GM20000 (cell line): ENCODE measurements around the gene FBLN5.
"Not testable (repeated sequence)": the region's sequence is repeated elsewhere in the genome, so short reads cannot be mapped to it uniquely, and the experiment has no call there.

Source experiments
- DNase-seq: peaks from one replicate; pipeline ENCODE4 v3.0.0; 2012; ENCODE audit warnings: low spot score
- TF ChIP-seq, protein P1 (sequence below): IDR thresholded peaks from 2 replicates; pipeline ENCODE4 v1.5.1; 2012; ENCODE audit warnings: mild to moderate bottlenecking, control low read depth; ENCODE audit errors: extremely low read depth, missing control alignments

The FBLN5 gene

DNA sequence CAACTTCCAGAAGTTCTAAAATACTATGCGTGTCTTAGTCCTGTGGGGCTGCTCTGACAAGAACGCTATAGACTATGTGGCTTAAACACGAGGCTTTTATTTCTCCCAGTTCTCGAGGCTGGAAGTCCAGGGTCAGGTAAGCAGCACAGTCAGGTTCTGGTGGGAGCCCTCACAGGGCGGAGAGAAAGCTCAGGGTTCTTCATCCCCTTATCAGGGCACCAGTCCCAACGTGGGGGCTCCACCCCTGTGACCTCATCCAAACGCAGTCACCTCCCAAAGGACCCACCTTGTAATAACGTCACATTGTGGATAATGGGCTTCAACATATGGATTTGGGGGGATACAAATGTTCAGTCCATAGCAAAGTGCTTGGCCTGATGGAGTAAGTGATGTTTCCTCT is 43.0 kb downstream of the FBLN5 start:
- no peak for DNase-seq
- TF ChIP-seq, protein P1, sequence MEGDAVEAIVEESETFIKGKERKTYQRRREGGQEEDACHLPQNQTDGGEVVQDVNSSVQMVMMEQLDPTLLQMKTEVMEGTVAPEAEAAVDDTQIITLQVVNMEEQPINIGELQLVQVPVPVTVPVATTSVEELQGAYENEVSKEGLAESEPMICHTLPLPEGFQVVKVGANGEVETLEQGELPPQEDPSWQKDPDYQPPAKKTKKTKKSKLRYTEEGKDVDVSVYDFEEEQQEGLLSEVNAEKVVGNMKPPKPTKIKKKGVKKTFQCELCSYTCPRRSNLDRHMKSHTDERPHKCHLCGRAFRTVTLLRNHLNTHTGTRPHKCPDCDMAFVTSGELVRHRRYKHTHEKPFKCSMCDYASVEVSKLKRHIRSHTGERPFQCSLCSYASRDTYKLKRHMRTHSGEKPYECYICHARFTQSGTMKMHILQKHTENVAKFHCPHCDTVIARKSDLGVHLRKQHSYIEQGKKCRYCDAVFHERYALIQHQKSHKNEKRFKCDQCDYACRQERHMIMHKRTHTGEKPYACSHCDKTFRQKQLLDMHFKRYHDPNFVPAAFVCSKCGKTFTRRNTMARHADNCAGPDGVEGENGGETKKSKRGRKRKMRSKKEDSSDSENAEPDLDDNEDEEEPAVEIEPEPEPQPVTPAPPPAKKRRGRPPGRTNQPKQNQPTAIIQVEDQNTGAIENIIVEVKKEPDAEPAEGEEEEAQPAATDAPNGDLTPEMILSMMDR = no peak

DNA sequence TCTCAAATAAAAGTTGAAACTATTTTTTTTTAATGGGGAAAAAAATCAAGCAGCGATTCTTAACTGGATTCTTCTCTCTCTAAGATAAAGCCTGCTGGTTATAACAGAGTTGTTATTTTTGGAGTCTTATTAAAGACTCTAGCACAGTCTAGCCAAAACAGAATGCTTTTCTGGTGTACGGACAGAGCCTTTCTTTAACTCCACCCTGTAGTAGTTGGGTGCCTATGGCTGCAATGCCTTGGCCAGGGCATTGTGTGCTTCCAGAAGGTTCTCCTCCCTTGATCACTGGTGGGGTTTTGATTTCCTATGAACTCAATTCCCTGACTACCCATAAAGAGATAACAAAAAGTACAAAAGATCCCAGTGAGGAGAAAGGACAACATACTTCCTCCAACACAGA is 44.4 kb downstream of the FBLN5 start:
- no peak for DNase-seq
- TF ChIP-seq, protein P1 = no peak

DNA sequence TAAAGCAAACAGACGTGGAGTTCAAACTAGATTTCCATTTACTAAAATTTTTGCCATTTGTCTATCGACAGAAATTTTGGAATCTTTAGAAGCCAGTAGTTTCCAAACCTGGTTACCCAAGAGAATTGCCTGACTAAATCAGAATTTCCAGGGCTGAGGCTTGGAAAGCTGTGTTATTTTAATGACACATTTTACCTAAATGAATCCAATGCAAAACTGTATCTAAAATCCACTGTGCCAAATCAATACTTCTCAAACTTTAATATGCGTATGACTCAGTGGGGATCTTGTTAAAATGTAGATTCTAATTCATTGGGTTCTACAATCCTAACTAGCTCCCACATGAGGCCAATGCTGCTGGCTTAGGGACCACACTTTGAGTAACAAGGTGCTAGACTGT is 45.2 kb downstream of the FBLN5 start:
- DNase-seq = no peak
- TF ChIP-seq, protein P1 = no peak

DNA sequence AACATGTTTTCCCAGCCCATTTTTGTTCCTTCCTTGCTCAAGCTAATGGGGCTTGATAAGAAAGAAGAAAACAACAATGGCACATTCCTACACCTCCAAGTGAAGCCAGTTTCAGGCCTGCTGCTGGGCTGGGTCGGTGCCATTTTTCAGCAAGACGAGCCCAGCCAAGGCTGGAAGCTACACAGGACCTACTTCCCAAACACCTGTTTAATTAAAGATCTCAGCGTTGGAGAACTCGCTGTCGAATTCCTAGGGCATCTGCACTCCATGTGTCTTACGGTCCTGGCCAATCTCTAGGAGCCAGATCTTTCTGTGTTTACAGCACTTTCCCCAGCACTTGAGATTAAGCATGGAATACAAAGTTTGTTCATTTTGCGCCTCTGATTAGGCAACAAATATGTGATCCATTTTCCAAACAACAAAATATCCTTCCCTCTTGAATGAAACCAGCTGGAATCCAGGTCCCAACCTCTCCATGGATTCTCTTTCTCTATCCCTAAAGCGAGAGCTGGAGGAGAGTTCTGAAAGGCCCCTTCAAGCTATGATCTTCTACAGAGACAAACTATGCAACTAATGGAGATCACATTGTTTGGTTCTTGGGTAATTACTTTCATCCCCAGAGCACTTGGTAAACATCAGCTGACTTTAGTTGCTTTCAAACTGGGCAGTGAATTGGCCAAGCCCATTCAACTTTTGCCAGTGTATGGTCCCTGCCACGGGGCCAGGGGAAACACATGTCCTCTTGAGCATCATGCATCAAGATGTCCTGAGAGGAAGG is 45.9 kb downstream of the FBLN5 start:
- no peak for DNase-seq
- TF ChIP-seq, protein P1 = no peak

DNA sequence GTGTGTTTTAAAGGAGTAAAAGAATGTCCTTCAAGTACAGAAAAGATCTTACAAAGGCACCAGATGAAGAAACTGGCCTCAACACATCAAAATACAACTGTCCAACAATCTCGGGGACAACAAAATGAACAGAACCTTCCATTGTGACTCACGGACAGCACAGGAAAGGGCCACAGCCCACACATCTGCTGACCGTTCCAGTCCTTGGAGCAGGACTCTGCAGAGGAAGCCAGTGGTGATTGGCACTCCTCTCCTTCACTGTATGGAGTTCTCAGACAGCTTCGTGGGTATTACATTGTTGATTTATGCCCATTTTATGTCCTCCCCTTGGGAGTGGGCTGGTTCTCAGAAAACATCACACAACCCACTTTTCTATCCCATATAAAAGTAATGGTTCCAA is 47.7 kb downstream of the FBLN5 start:
- TF ChIP-seq, protein P1 = no peak
- DNase-seq = no peak

DNA sequence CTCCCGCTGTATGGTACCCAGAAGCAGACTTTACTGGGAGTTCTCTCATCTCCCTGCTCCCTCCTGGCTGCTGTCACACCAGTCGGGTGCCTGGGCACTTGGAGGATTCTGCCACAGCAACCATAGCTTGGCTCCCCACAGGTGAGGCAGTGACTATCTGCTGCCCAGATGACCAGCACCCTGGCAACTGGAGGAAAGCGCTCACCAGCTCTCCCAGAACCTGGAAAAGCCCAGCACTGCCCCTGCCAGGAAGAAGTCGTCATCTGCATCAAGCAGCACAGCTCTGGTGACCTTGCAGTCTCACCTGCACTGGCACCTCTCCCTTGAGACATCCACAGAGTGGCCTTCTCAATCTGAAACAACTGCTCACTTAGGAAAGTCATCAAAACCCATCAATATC is 48.3 kb downstream of the FBLN5 start:
- no peak for DNase-seq
- TF ChIP-seq, protein P1 = no peak

DNA sequence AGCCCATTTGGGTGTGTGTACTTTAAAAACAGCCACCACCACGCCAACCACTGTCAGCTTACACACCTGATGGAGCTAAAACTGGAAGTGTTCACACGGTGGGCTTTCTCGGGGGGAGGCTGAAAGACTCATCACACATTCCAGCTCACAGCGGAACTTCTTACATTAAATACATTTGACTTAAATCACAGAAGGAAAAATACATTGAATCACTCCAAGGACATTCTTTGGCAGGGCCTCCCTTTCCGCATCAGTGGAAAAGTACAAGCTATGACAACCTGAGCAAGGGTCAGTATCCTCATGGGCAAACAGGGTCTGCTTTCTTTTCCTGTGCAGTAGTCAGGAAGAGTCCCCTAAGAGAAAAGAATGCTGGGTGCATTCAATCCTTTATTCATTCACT is 49.1 kb downstream of the FBLN5 start:
- TF ChIP-seq, protein P1 = no peak

DNA sequence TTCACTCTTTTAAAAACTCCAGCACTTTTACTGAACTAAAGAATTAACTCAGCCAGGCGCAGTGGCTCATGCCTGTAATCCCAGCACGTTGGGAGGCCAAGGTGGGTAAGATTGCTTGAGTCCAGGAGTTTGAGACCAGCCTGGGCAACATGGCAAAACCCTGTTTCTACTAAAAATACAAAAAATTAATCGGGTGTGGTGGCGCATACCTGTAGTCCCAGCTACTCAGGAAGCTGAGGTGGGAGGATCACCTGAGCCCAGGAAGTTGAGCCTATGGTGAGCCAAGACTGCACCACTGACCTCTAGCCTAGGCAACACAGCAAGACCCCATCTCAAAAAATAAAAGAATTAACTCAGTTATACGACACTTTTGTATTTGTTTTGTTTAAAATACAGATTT is 49.8 kb downstream of the FBLN5 start:
- not testable (repeated sequence) for DNase-seq

More for the DNA sequence above, 49.1 kb downstream of the FBLN5 start:
- no peak for DNase-seq
